Stimulated activated CD8-positive, alpha-beta memory T cell treated with anti-CD3 and anti-CD28 coated beads, Interleukin-15, amount 100 ng/mL, for 1 hour (primary cell): Measurements from ENCODE around the gene SKAP2.
A peak's percentile ranks its signal among the peaks of the same experiment; 100 is the strongest.

ENCODE experiments used
- DNase-seq: peaks from one replicate; pipeline ENCODE4 v3.0.0-alpha.2; 2020; ENCODE audit warnings: low read depth

The SKAP2 gene

GRCh38 chr7:26864309-26865093, at the start of gene SKAP2:
Gene SKAP2, minus strand, starts transcription at chr7:26864590. Its CDS starts 161 bp downstream, at chr7:26864429.
- peak; percentile 69 for DNase-seq

- no peak for DNase-seq
These were observed 48.6 kb upstream of the SKAP2 start for GRCh38 chr7:26912933-26913536.

- DNase-seq, result no peak
These were observed 47.9 kb upstream of the SKAP2 start for GRCh38 chr7:26912338-26912737.

GRCh38 chr7:26910221-26910620, 45.8 kb upstream of the SKAP2 start:
- DNase-seq, result no peak

- no peak for DNase-seq
These were observed 35.9 kb upstream of the SKAP2 start for GRCh38 chr7:26900251-26900650.

GRCh38 chr7:26899519-26899918, 35.1 kb upstream of the SKAP2 start:
- DNase-seq, result no peak

GRCh38 chr7:26898891-26899290, 34.5 kb upstream of the SKAP2 start:
- no peak for DNase-seq

- no peak for DNase-seq
These were observed 33.5 kb upstream of the SKAP2 start for GRCh38 chr7:26897928-26898327.

- no peak for DNase-seq
These were observed 27.3 kb upstream of the SKAP2 start for GRCh38 chr7:26891400-26892350.

GRCh38 chr7:26880852-26881251, 16.5 kb upstream of the SKAP2 start:
- no peak for DNase-seq

- DNase-seq, result no peak
These were observed 15.3 kb upstream of the SKAP2 start for GRCh38 chr7:26879671-26880070.

- no peak for DNase-seq
These were observed 4.6 kb upstream of the SKAP2 start for GRCh38 chr7:26868841-26869495.

GRCh38 chr7:26865094-26865388, 651 bp upstream of the SKAP2 start:
- DNase-seq, result no peak

GRCh38 chr7:26863518-26864308, 677 bp downstream of the SKAP2 start:
- no peak for DNase-seq

- no peak for DNase-seq
These were observed 1.6 kb downstream of the SKAP2 start for GRCh38 chr7:26862834-26863233.

GRCh38 chr7:26861050-26861449, 3.3 kb downstream of the SKAP2 start:
- DNase-seq, result no peak

- DNase-seq, result no peak
These were observed 4.0 kb downstream of the SKAP2 start for GRCh38 chr7:26860361-26860760.

GRCh38 chr7:26859720-26860119, 4.7 kb downstream of the SKAP2 start:
- DNase-seq, result no peak

GRCh38 chr7:26858735-26859134, 5.7 kb downstream of the SKAP2 start:
- DNase-seq, result no peak

- DNase-seq, result no peak
These were observed 6.1 kb downstream of the SKAP2 start for GRCh38 chr7:26858241-26858715.

- no peak for DNase-seq
These were observed 6.7 kb downstream of the SKAP2 start for GRCh38 chr7:26857506-26858240.
